ENCODE results near the gene KPNA6. TPM values are rescaled to one million over a fixed set of nuclear protein-coding genes. Genes with fewer than 3 reads are reported as not detected.

KPNA6 gene
- polyA plus RNA-seq, 1 of the 3 experiments (the other 2 are of a cell fraction) = 13.1 TPM

- peaks cover 69% of the 10 kb centered on the region for H3K79me2 ChIP-seq (ENCODE audit: insufficient read depth)
- peaks cover 27% of the 10 kb centered on the region for H4K20me1 ChIP-seq (ENCODE audit: insufficient read depth)
- H3K9me3 ChIP-seq = no peaks in the 10 kb centered on the region
- no peaks in the 10 kb centered on the region for H3K27me3 ChIP-seq (ENCODE audit: insufficient read depth)
- peak overlapping the region; percentile 97 for H3K4me2 ChIP-seq
- no peak overlapping the region for H2AFZ ChIP-seq (ENCODE audit: low read depth)
- peaks cover 26 to 42% of the 10 kb centered on the region in 2 experiments for H3K36me3 ChIP-seq (replicated peaks in 1 of 2; ENCODE audit: control insufficient read depth in 1 of 2, insufficient read depth in 2 of 2, low read length in 1 of 2)
- no peak for DNase-seq
- CTCF ChIA-PET = interaction anchor here (2.3 kb wide), 1 partner anchor 66 kb away, joined by 6 read pairs; no protein-coding TSS in a partner anchor
- H3K9me2 ChIP-seq = no peaks in the 10 kb centered on the region
- peaks cover 24% of the 10 kb centered on the region for H3F3A ChIP-seq (replicated peaks; ENCODE audit: insufficient read depth)
- peaks cover 18 to 25% of the 10 kb centered on the region in 2 experiments; a peak in 3 of 4 replicates for H3K4me1 ChIP-seq (ENCODE audit: control insufficient read depth in 1 of 2, insufficient read depth in 2 of 2, low read depth in 1 of 2, low read length in 1 of 2)
- H3K9ac ChIP-seq = no peak overlapping the region
- no peak for TF ChIP-seq USF1 (IDR thresholded peaks at IDR 0.05; ENCODE audit: borderline replicate concordance, low read depth)
- no peak for TF ChIP-seq RFX5 (IDR thresholded peaks at IDR 0.05; ENCODE audit: low read length)
- no peak for TF ChIP-seq TAF1 (IDR thresholded peaks at IDR 0.05; ENCODE audit: borderline replicate concordance, low read depth, low read length)
- TF ChIP-seq RAD21 (IDR thresholded peaks at IDR 0.05; ENCODE audit: low read length) = no peak
- no peak for TF ChIP-seq MEF2A (IDR thresholded peaks at IDR 0.05; ENCODE audit: borderline replicate concordance, low read depth)
- no peak for TF ChIP-seq TEAD4 (IDR thresholded peaks at IDR 0.05; ENCODE audit: borderline replicate concordance, insufficient read depth)
- TF ChIP-seq CHD2 (IDR thresholded peaks at IDR 0.05; ENCODE audit: low read length, partially characterized antibody) = no peak
- TF ChIP-seq NRF1 (IDR thresholded peaks at IDR 0.05; ENCODE audit: low read depth, low read length) = no peak
- TF ChIP-seq YY1 (IDR thresholded peaks at IDR 0.05; ENCODE audit: low read depth) = no peak
- no peak for TF ChIP-seq NFIC (IDR thresholded peaks at IDR 0.05; ENCODE audit: borderline replicate concordance)
- no peak for TF ChIP-seq EZH2phosphoT487 (IDR thresholded peaks at IDR 0.05; ENCODE audit: borderline replicate concordance, low read depth)
- TF ChIP-seq, protein P1, sequence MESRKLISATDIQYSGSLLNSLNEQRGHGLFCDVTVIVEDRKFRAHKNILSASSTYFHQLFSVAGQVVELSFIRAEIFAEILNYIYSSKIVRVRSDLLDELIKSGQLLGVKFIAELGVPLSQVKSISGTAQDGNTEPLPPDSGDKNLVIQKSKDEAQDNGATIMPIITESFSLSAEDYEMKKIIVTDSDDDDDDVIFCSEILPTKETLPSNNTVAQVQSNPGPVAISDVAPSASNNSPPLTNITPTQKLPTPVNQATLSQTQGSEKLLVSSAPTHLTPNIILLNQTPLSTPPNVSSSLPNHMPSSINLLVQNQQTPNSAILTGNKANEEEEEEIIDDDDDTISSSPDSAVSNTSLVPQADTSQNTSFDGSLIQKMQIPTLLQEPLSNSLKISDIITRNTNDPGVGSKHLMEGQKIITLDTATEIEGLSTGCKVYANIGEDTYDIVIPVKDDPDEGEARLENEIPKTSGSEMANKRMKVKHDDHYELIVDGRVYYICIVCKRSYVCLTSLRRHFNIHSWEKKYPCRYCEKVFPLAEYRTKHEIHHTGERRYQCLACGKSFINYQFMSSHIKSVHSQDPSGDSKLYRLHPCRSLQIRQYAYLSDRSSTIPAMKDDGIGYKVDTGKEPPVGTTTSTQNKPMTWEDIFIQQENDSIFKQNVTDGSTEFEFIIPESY (IDR thresholded peaks at IDR 0.05; ENCODE audit: borderline replicate concordance, low read depth) = no peak
- TF ChIP-seq RXRA (IDR thresholded peaks at IDR 0.05; ENCODE audit: borderline replicate concordance, low read depth) = no peak
- TF ChIP-seq GABPA (IDR thresholded peaks at IDR 0.05; ENCODE audit: low read depth) = no peak
- TF ChIP-seq GATA2 (CRISPR knock-in tag; IDR thresholded peaks at IDR 0.05) = no peak
- TF ChIP-seq, protein P2, sequence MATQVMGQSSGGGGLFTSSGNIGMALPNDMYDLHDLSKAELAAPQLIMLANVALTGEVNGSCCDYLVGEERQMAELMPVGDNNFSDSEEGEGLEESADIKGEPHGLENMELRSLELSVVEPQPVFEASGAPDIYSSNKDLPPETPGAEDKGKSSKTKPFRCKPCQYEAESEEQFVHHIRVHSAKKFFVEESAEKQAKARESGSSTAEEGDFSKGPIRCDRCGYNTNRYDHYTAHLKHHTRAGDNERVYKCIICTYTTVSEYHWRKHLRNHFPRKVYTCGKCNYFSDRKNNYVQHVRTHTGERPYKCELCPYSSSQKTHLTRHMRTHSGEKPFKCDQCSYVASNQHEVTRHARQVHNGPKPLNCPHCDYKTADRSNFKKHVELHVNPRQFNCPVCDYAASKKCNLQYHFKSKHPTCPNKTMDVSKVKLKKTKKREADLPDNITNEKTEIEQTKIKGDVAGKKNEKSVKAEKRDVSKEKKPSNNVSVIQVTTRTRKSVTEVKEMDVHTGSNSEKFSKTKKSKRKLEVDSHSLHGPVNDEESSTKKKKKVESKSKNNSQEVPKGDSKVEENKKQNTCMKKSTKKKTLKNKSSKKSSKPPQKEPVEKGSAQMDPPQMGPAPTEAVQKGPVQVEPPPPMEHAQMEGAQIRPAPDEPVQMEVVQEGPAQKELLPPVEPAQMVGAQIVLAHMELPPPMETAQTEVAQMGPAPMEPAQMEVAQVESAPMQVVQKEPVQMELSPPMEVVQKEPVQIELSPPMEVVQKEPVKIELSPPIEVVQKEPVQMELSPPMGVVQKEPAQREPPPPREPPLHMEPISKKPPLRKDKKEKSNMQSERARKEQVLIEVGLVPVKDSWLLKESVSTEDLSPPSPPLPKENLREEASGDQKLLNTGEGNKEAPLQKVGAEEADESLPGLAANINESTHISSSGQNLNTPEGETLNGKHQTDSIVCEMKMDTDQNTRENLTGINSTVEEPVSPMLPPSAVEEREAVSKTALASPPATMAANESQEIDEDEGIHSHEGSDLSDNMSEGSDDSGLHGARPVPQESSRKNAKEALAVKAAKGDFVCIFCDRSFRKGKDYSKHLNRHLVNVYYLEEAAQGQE (IDR thresholded peaks at IDR 0.05; ENCODE audit: low read depth, low read length) = no peak
- no peak for TF ChIP-seq CTCF (IDR thresholded peaks at IDR 0.05)
- TF ChIP-seq FOXM1 (IDR thresholded peaks at IDR 0.05; ENCODE audit: low read depth) = no peak
- TF ChIP-seq USF2 (IDR thresholded peaks at IDR 0.05; ENCODE audit: borderline replicate concordance, low read depth, low read length) = no peak
- no peak for TF ChIP-seq SIN3A (IDR thresholded peaks at IDR 0.05; ENCODE audit: borderline replicate concordance, low read depth, low read length)
- H3K4me3 ChIP-seq (ENCODE audit: low read depth in 2 of 2, low read length in 1 of 2) = no peak overlapping the region
- POLR2A ChIA-PET = interaction anchor here (3.4 kb wide), 1 partner anchor 14 kb away, joined by 19 read pairs; no protein-coding TSS in a partner anchor
- no peak overlapping the region for H3K27ac ChIP-seq (ENCODE audit: low read depth in 2 of 2, low read length in 1 of 2)
- WGBS (ENCODE audit: low lambda C conversion rate) = 96% methylated on average over 6 of the region's 6 CpGs
Measured at GRCh38 chr1:32182060-32182459, 74.2 kb downstream of the KPNA6 start.
